ENCODE measurements around the gene NAXD.
A peak's percentile ranks its signal among the peaks of the same experiment; 100 is the strongest.

Gene NAXD

GRCh38 chr13:110576736-110577476 is 38.4 kb upstream of the NAXD start:
- Histone ChIP-seq H3K36me3 (ENCODE audit: insufficient read depth, low read length) (no peaks in the 10 kb centered on the region), H3K27me3 (ENCODE audit: insufficient read depth, low read length) (peaks cover 21% of the 10 kb centered on the region), H3K4me1 (ENCODE audit: control insufficient read depth, insufficient read depth, low read length, unreplicated experiment) (no peaks in the 10 kb centered on the region), H3K79me2 (ENCODE audit: control insufficient read depth, insufficient read depth, low read length, unreplicated experiment) (no peaks in the 10 kb centered on the region), H2AFZ (ENCODE audit: low read length, unreplicated experiment) (no peak overlapping the region), H3K4me3 (ENCODE audit: low read depth, low read length) (no peak overlapping the region), H3K27ac (ENCODE audit: low read depth, low read length) (no peak overlapping the region)

GRCh38 chr13:110578363-110578762 is 37.0 kb upstream of the NAXD start:
- Histone ChIP-seq H3K27ac (ENCODE audit: low read depth, low read length) (no peak overlapping the region), H3K36me3 (ENCODE audit: insufficient read depth, low read length) (no peaks in the 10 kb centered on the region), H3K79me2 (ENCODE audit: control insufficient read depth, insufficient read depth, low read length, unreplicated experiment) (no peaks in the 10 kb centered on the region), H3K27me3 (ENCODE audit: insufficient read depth, low read length) (peaks cover 8% of the 10 kb centered on the region; the same call in 1 of the 2 replicates), H2AFZ (ENCODE audit: low read length, unreplicated experiment) (no peak overlapping the region), H3K4me1 (ENCODE audit: control insufficient read depth, insufficient read depth, low read length, unreplicated experiment) (no peaks in the 10 kb centered on the region), H3K4me3 (ENCODE audit: low read depth, low read length) (no peak overlapping the region)

- Histone ChIP-seq H3K4me1 (ENCODE audit: control insufficient read depth, insufficient read depth, low read length, unreplicated experiment) (no peaks in the 10 kb centered on the region), H2AFZ (ENCODE audit: low read length, unreplicated experiment) (peak overlapping the region; percentile 34), H3K27me3 (ENCODE audit: insufficient read depth, low read length) (no peaks in the 10 kb centered on the region), H3K4me3 (ENCODE audit: low read depth, low read length) (no peak overlapping the region), H3K27ac (ENCODE audit: low read depth, low read length) (no peak overlapping the region), H3K36me3 (ENCODE audit: insufficient read depth, low read length) (no peaks in the 10 kb centered on the region), H3K79me2 (ENCODE audit: control insufficient read depth, insufficient read depth, low read length, unreplicated experiment) (no peaks in the 10 kb centered on the region)
Observed at GRCh38 chr13:110580800-110581199, 34.5 kb upstream of the NAXD start.

GRCh38 chr13:110581506-110582185 is 33.7 kb upstream of the NAXD start:
- Histone ChIP-seq H3K4me3 (ENCODE audit: low read depth, low read length) (no peak overlapping the region), H3K36me3 (ENCODE audit: insufficient read depth, low read length) (no peaks in the 10 kb centered on the region), H3K27me3 (ENCODE audit: insufficient read depth, low read length) (no peaks in the 10 kb centered on the region), H3K27ac (ENCODE audit: low read depth, low read length) (no peak overlapping the region), H3K79me2 (ENCODE audit: control insufficient read depth, insufficient read depth, low read length, unreplicated experiment) (no peaks in the 10 kb centered on the region), H3K4me1 (ENCODE audit: control insufficient read depth, insufficient read depth, low read length, unreplicated experiment) (no peaks in the 10 kb centered on the region), H2AFZ (ENCODE audit: low read length, unreplicated experiment) (no peak overlapping the region)

- no peak overlapping the region for H2AFZ ChIP-seq (ENCODE audit: low read length, unreplicated experiment)
- no peaks in the 10 kb centered on the region for H3K79me2 ChIP-seq (ENCODE audit: control insufficient read depth, insufficient read depth, low read length, unreplicated experiment)
- no peak overlapping the region for H3K27ac ChIP-seq (ENCODE audit: low read depth, low read length)
- H3K36me3 ChIP-seq (ENCODE audit: insufficient read depth, low read length): no peaks in the 10 kb centered on the region
- no peaks in the 10 kb centered on the region for H3K27me3 ChIP-seq (ENCODE audit: insufficient read depth, low read length)
- no peak overlapping the region for H3K4me3 ChIP-seq (ENCODE audit: low read depth, low read length)
- H3K4me1 ChIP-seq (ENCODE audit: control insufficient read depth, insufficient read depth, low read length, unreplicated experiment): no peaks in the 10 kb centered on the region
Observed at GRCh38 chr13:110582421-110582954, 32.9 kb upstream of the NAXD start.

GRCh38 chr13:110583178-110583865 is 32.0 kb upstream of the NAXD start:
- H3K4me3 ChIP-seq (ENCODE audit: low read depth, low read length): no peak overlapping the region
- no peak overlapping the region for H2AFZ ChIP-seq (ENCODE audit: low read length, unreplicated experiment)
- no peaks in the 10 kb centered on the region for H3K27me3 ChIP-seq (ENCODE audit: insufficient read depth, low read length)
- H3K79me2 ChIP-seq (ENCODE audit: control insufficient read depth, insufficient read depth, low read length, unreplicated experiment): no peaks in the 10 kb centered on the region
- H3K36me3 ChIP-seq (ENCODE audit: insufficient read depth, low read length): no peaks in the 10 kb centered on the region
- no peaks in the 10 kb centered on the region for H3K4me1 ChIP-seq (ENCODE audit: control insufficient read depth, insufficient read depth, low read length, unreplicated experiment)
- no peak overlapping the region for H3K27ac ChIP-seq (ENCODE audit: low read depth, low read length)

GRCh38 chr13:110589793-110590390 is 25.5 kb upstream of the NAXD start:
- Histone ChIP-seq H2AFZ (ENCODE audit: low read length, unreplicated experiment) (no peak overlapping the region), H3K4me1 (ENCODE audit: control insufficient read depth, insufficient read depth, low read length, unreplicated experiment) (peaks cover 9% of the 10 kb centered on the region), H3K79me2 (ENCODE audit: control insufficient read depth, insufficient read depth, low read length, unreplicated experiment) (no peaks in the 10 kb centered on the region), H3K4me3 (ENCODE audit: low read depth, low read length) (no peak overlapping the region), H3K36me3 (ENCODE audit: insufficient read depth, low read length) (no peaks in the 10 kb centered on the region), H3K27me3 (ENCODE audit: insufficient read depth, low read length) (no peaks in the 10 kb centered on the region), H3K27ac (ENCODE audit: low read depth, low read length) (no peak overlapping the region)

GRCh38 chr13:110590577-110590976 is 24.8 kb upstream of the NAXD start:
- no peaks in the 10 kb centered on the region for H3K36me3 ChIP-seq (ENCODE audit: insufficient read depth, low read length)
- no peak overlapping the region for H3K27ac ChIP-seq (ENCODE audit: low read depth, low read length)
- H3K27me3 ChIP-seq (ENCODE audit: insufficient read depth, low read length): no peaks in the 10 kb centered on the region
- H3K79me2 ChIP-seq (ENCODE audit: control insufficient read depth, insufficient read depth, low read length, unreplicated experiment): no peaks in the 10 kb centered on the region
- H2AFZ ChIP-seq (ENCODE audit: low read length, unreplicated experiment): no peak overlapping the region
- peaks cover 9% of the 10 kb centered on the region for H3K4me1 ChIP-seq (ENCODE audit: control insufficient read depth, insufficient read depth, low read length, unreplicated experiment)
- H3K4me3 ChIP-seq (ENCODE audit: low read depth, low read length): no peak overlapping the region

- no peak overlapping the region for H2AFZ ChIP-seq (ENCODE audit: low read length, unreplicated experiment)
- peak overlapping the region; percentile 49 for H3K27ac ChIP-seq (ENCODE audit: low read depth, low read length)
- H3K4me1 ChIP-seq (ENCODE audit: control insufficient read depth, insufficient read depth, low read length, unreplicated experiment): peaks cover 9% of the 10 kb centered on the region
- no peaks in the 10 kb centered on the region for H3K27me3 ChIP-seq (ENCODE audit: insufficient read depth, low read length)
- no peaks in the 10 kb centered on the region for H3K36me3 ChIP-seq (ENCODE audit: insufficient read depth, low read length)
- H3K4me3 ChIP-seq (ENCODE audit: low read depth, low read length): no peak overlapping the region
- no peaks in the 10 kb centered on the region for H3K79me2 ChIP-seq (ENCODE audit: control insufficient read depth, insufficient read depth, low read length, unreplicated experiment)
Observed at GRCh38 chr13:110592665-110593064, 22.7 kb upstream of the NAXD start.

- Histone ChIP-seq H2AFZ (ENCODE audit: low read length, unreplicated experiment) (no peak overlapping the region), H3K36me3 (ENCODE audit: insufficient read depth, low read length) (no peaks in the 10 kb centered on the region), H3K79me2 (ENCODE audit: control insufficient read depth, insufficient read depth, low read length, unreplicated experiment) (no peaks in the 10 kb centered on the region), H3K4me1 (ENCODE audit: control insufficient read depth, insufficient read depth, low read length, unreplicated experiment) (peaks cover 9% of the 10 kb centered on the region), H3K27me3 (ENCODE audit: insufficient read depth, low read length) (no peaks in the 10 kb centered on the region), H3K27ac (ENCODE audit: low read depth, low read length) (no peak overlapping the region), H3K4me3 (ENCODE audit: low read depth, low read length) (no peak overlapping the region)
Observed at GRCh38 chr13:110593430-110594130, 21.8 kb upstream of the NAXD start.

All from ACC112 (cell line).